ENCODE results near the gene LGI2. TPM values are rescaled to one million over a fixed set of nuclear protein-coding genes. Genes with fewer than 3 reads are reported as not detected.

LGI2 gene
- total and polyA plus RNA-seq, 9 of the 15 experiments (the other 6 are each of a cell fraction or from before 2014, with no cell fraction given): 0.03 to 0.07 TPM; not detected in 7

DNA sequence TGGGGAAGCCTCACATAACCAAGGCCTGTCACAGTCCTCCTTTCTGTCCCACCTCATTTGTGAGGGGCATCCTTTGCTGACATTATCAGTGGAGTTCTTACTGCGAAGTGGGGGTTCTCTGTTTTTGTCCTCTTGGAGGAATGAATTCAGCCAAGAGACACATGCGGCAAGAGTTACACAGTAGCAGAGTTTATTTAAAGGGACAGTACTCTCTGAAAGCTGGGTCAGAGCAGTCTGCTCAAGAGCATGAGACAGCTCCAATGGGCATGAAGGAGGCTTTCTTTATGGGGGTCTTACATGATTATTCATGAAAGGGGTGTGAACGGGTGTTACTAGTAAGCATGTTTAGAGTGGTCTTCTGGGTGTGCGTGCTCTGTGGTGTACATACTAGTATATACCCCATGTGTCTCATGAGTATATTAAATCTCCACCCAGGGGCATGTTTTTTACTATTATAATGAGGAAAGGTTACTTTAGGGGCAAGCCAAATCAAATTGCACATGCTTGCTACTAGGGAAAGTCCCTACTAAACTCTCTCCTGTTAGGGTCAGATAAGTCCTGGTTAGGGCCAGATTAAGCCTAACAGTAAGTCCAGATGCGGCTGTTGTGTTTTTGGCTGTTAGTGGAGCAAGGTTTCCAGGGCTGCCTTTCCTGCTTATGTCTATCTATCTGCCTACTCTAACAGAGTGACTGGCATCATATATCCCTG is 19.8 kb upstream of the LGI2 start (continued):
- TF ChIP-seq, protein P1, sequence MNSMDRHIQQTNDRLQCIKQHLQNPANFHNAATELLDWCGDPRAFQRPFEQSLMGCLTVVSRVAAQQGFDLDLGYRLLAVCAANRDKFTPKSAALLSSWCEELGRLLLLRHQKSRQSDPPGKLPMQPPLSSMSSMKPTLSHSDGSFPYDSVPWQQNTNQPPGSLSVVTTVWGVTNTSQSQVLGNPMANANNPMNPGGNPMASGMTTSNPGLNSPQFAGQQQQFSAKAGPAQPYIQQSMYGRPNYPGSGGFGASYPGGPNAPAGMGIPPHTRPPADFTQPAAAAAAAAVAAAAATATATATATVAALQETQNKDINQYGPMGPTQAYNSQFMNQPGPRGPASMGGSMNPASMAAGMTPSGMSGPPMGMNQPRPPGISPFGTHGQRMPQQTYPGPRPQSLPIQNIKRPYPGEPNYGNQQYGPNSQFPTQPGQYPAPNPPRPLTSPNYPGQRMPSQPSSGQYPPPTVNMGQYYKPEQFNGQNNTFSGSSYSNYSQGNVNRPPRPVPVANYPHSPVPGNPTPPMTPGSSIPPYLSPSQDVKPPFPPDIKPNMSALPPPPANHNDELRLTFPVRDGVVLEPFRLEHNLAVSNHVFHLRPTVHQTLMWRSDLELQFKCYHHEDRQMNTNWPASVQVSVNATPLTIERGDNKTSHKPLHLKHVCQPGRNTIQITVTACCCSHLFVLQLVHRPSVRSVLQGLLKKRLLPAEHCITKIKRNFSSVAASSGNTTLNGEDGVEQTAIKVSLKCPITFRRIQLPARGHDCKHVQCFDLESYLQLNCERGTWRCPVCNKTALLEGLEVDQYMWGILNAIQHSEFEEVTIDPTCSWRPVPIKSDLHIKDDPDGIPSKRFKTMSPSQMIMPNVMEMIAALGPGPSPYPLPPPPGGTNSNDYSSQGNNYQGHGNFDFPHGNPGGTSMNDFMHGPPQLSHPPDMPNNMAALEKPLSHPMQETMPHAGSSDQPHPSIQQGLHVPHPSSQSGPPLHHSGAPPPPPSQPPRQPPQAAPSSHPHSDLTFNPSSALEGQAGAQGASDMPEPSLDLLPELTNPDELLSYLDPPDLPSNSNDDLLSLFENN (IDR thresholded peaks at IDR 0.05; ENCODE audit: low read depth in 2 of 2, low read length in 2 of 2): peak in 1 of 2 experiments; percentile 94; a peak in 2 of 4 replicates
- TF ChIP-seq SMAD1 (IDR thresholded peaks at IDR 0.05; ENCODE audit: low read depth, low read length, partially characterized antibody) (peak; percentile 87), ILF3 (IDR thresholded peaks at IDR 0.05; ENCODE audit: borderline replicate concordance) (no peak), FOXK2 (conservative IDR thresholded peaks at IDR 0.05 in 1 of 2, IDR thresholded peaks at IDR 0.05 in 1 of 2; ENCODE audit: low read depth in 2 of 2) (peak; percentile 42 to 45; a peak in 2 of 4 replicates), TAF1 (IDR thresholded peaks at IDR 0.05; ENCODE audit: control insufficient read depth, extremely low read depth, insufficient read depth, low read length, severe bottlenecking) (peak; percentile 61), GTF2F1 (IDR thresholded peaks at IDR 0.05; ENCODE audit: low read depth, low read length) (no peak), SMARCE1 (IDR thresholded peaks at IDR 0.05) (peak; percentile 84), LCOR (CRISPR knock-in tag; IDR thresholded peaks at IDR 0.05) (peak; percentile 62; the same call in 1 of the 2 replicates), HDAC2 (IDR thresholded peaks at IDR 0.05) (peak; percentile 70), RBFOX2 (IDR thresholded peaks at IDR 0.05; ENCODE audit: low read depth, low read length) (no peak), SP1 (CRISPR knock-in tag; IDR thresholded peaks at IDR 0.05) (no peak), CC2D1A (IDR thresholded peaks at IDR 0.05) (peak; percentile 99), PML (IDR thresholded peaks at IDR 0.05; ENCODE audit: low read length) (peak; percentile 99), CBX3 (IDR thresholded peaks at IDR 0.05; ENCODE audit: borderline replicate concordance in 1 of 2, low read length in 2 of 2) (peak in 1 of 2 experiments; percentile 71; a peak in 2 of 3 replicates), DACH1 (IDR thresholded peaks at IDR 0.05; ENCODE audit: partially characterized antibody) (no peak), MYC (IDR thresholded peaks at IDR 0.05; ENCODE audit: low read depth, low read length) (peak; percentile 46), MYC (CRISPR knock-in tag; IDR thresholded peaks at IDR 0.05; ENCODE audit: borderline replicate concordance, low read depth) (no peak), CREB1 (IDR thresholded peaks at IDR 0.05) (peak; percentile 80), CREB1 (CRISPR knock-in tag; IDR thresholded peaks at IDR 0.05) (no peak), RBM25 (IDR thresholded peaks at IDR 0.05; ENCODE audit: low read depth, low read length, severe bottlenecking) (no peak)
- TF ChIP-seq, protein P2, sequence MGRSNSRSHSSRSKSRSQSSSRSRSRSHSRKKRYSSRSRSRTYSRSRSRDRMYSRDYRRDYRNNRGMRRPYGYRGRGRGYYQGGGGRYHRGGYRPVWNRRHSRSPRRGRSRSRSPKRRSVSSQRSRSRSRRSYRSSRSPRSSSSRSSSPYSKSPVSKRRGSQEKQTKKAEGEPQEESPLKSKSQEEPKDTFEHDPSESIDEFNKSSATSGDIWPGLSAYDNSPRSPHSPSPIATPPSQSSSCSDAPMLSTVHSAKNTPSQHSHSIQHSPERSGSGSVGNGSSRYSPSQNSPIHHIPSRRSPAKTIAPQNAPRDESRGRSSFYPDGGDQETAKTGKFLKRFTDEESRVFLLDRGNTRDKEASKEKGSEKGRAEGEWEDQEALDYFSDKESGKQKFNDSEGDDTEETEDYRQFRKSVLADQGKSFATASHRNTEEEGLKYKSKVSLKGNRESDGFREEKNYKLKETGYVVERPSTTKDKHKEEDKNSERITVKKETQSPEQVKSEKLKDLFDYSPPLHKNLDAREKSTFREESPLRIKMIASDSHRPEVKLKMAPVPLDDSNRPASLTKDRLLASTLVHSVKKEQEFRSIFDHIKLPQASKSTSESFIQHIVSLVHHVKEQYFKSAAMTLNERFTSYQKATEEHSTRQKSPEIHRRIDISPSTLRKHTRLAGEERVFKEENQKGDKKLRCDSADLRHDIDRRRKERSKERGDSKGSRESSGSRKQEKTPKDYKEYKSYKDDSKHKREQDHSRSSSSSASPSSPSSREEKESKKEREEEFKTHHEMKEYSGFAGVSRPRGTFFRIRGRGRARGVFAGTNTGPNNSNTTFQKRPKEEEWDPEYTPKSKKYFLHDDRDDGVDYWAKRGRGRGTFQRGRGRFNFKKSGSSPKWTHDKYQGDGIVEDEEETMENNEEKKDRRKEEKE (IDR thresholded peaks at IDR 0.05; ENCODE audit: borderline replicate concordance in 1 of 2, control insufficient read depth in 1 of 2, low read depth in 2 of 2, low read length in 1 of 2): peak in 1 of 2 experiments; percentile 34; a peak in 1 of 4 replicates
